GM19099 (cell line): ENCODE measurements around the gene NLRP14.

Source experiments
- POLR2A ChIP-seq: IDR thresholded peaks from 3 replicates; pipeline ENCODE4 v1.6.1; 2011; ENCODE audit warnings: low read depth; ENCODE audit not compliant: insufficient read length; ENCODE audit errors: extremely low read depth

NLRP14 gene

GRCh38 chr11:7028141-7028540 is 7.9 kb downstream of the NLRP14 start:
- no peak for TF ChIP-seq POLR2A

GRCh38 chr11:7030836-7031235 is 10.6 kb downstream of the NLRP14 start:
- TF ChIP-seq POLR2A: no peak

GRCh38 chr11:7031471-7031871 is 11.2 kb downstream of the NLRP14 start:
- TF ChIP-seq POLR2A: no peak

GRCh38 chr11:7032692-7033091 is 12.4 kb downstream of the NLRP14 start:
- TF ChIP-seq POLR2A: no peak

GRCh38 chr11:7034019-7034418 is 13.7 kb downstream of the NLRP14 start:
- TF ChIP-seq POLR2A: no peak

- no peak for TF ChIP-seq POLR2A
Measured at GRCh38 chr11:7046474-7047175, 26.3 kb downstream of the NLRP14 start.

- no peak for TF ChIP-seq POLR2A
Measured at GRCh38 chr11:7050191-7050590, 29.9 kb downstream of the NLRP14 start.

GRCh38 chr11:7056828-7057513 is 36.7 kb downstream of the NLRP14 start:
- no peak for TF ChIP-seq POLR2A

- no peak for TF ChIP-seq POLR2A
Measured at GRCh38 chr11:7057641-7058040, 37.4 kb downstream of the NLRP14 start.

- TF ChIP-seq POLR2A: no peak
Measured at GRCh38 chr11:7060868-7061267, 40.6 kb downstream of the NLRP14 start.

GRCh38 chr11:7062534-7062933 is 42.3 kb downstream of the NLRP14 start:
- TF ChIP-seq POLR2A: no peak

- no peak for TF ChIP-seq POLR2A
Measured at GRCh38 chr11:7072401-7073028, 52.2 kb downstream of the NLRP14 start.

GRCh38 chr11:7077101-7077500 is 56.8 kb downstream of the NLRP14 start:
- TF ChIP-seq POLR2A: no peak

- no peak for TF ChIP-seq POLR2A
Measured at GRCh38 chr11:7079545-7080135, 59.4 kb downstream of the NLRP14 start.

- TF ChIP-seq POLR2A: no peak
Measured at GRCh38 chr11:7080900-7081299, 60.6 kb downstream of the NLRP14 start.

GRCh38 chr11:7081441-7081840 is 61.2 kb downstream of the NLRP14 start:
- TF ChIP-seq POLR2A: no peak

- TF ChIP-seq POLR2A: no peak
Measured at GRCh38 chr11:7088921-7089320, 68.6 kb downstream of the NLRP14 start, which contains the start of gene RBMXL2. Gene RBMXL2 (plus strand): TSS chr11:7088998. CDS start chr11:7089121, 123 bp downstream.
